DMS79 treated with DMSO at 0.1 percent for 48 hours (cell line): ENCODE data around the gene LIN28B.
A peak's percentile ranks its signal among the peaks of the same experiment; 100 is the strongest.

ENCODE experiments used
- DNase-seq: peaks from one replicate; lab custom pipeline; 2025; lab: John Stamatoyannopoulos, UW

The LIN28B gene

GRCh38 chr6:105111871-105112270 lies 155.0 kb downstream of the LIN28B start:
- no peak for DNase-seq

- DNase-seq, result no peak
Observed at GRCh38 chr6:105112577-105112976, 155.7 kb downstream of the LIN28B start.

- no peak for DNase-seq
Observed at GRCh38 chr6:105113422-105113821, 156.5 kb downstream of the LIN28B start.

GRCh38 chr6:105116150-105116549 lies 159.2 kb downstream of the LIN28B start:
- no peak for DNase-seq

GRCh38 chr6:105120570-105120969 lies 163.7 kb downstream of the LIN28B start:
- no peak for DNase-seq

- peak; percentile 31 for DNase-seq
Observed at GRCh38 chr6:105121981-105122380, 165.1 kb downstream of the LIN28B start.

GRCh38 chr6:105122717-105123116 lies 165.8 kb downstream of the LIN28B start:
- no peak for DNase-seq
